GM23248 (cell line): ENCODE data around the gene NAE1.

ENCODE experiments used
- EZH2 ChIP-seq: fragments of 200-600 bp; sonication (generic); IDR thresholded peaks from 2 replicates; pipeline ENCODE4 v1.6.1; 2018; ENCODE audit warnings: antibody characterized with exemption, mild to moderate bottlenecking; ENCODE audit not compliant: insufficient read depth, poor library complexity, severe bottlenecking
- EZH2phosphoT487 ChIP-seq: fragments of 200-600 bp; sonication (generic); IDR thresholded peaks from 2 replicates; pipeline ENCODE4 v1.6.1; 2018; ENCODE audit warnings: antibody characterized with exemption, moderate library complexity, mild to moderate bottlenecking, low read depth; ENCODE audit not compliant: insufficient read depth

DNA sequence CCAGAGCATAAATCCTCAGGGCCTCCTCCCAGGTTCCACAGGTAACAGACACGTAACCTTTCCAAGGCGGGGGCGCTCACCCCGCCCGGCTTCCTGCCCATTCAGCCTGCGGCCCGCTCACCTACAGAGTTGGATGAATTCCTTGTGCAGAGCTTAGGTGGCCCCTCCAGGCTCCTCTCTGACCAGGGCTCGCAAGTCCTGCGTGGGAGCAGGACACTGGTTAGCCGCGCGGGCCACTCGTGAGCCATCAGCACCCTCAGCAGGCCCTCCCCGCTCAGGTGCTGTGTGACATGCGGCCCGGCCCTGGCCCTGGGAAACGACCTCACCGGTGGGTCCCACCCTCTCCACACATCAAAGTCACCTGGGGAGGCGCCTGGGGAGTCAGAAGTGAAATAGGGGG is 29.9 kb downstream of the NAE1 start:
- TF ChIP-seq EZH2 (no peak), EZH2phosphoT487 (no peak)
